Measurements from ENCODE around the gene LRRC53. TPM values are rescaled to one million over a fixed set of nuclear protein-coding genes. Genes with fewer than 3 reads are reported as not detected.

The LRRC53 gene
- total and polyA plus RNA-seq, 2 donors (not counting 1 experiment from before 2014, with no cell fraction given) = not detected

GRCh38 chr1:74504125-74504932, 8.1 kb downstream of the LRRC53 start:
- Histone ChIP-seq H3K4me2 (replicated peaks; ENCODE audit: low read depth, low read length, poor library complexity, severe bottlenecking) (no peak overlapping the region), H3K4me3 (ENCODE audit: control extremely low read depth in 1 of 5, extremely low read depth in 1 of 5, insufficient read depth in 1 of 5, low read depth in 2 of 5, low read length in 4 of 5) (no peak overlapping the region), H3K36me3 (replicated peaks in 1 of 2; ENCODE audit: control extremely low read depth in 1 of 2, control insufficient read depth in 1 of 2, extremely low read depth in 1 of 2, insufficient read depth in 2 of 2, low read length in 1 of 2) (no peaks in the 10 kb centered on the region), H3K79me2 (ENCODE audit: control insufficient read depth, insufficient read depth, low read length) (no peaks in the 10 kb centered on the region), H3K9ac (ENCODE audit: low read length) (no peak overlapping the region), H3K27me3 (replicated peaks in 1 of 4; ENCODE audit: control extremely low read depth in 1 of 4, control insufficient read depth in 3 of 4, insufficient read depth in 4 of 4, low read length in 3 of 4) (no peaks in the 10 kb centered on the region), H4K20me1 (ENCODE audit: control insufficient read depth, insufficient read depth, low read length, poor library complexity, severe bottlenecking) (no peaks in the 10 kb centered on the region), H3K9me3 (ENCODE audit: control extremely low read depth in 1 of 3, control insufficient read depth in 2 of 3, insufficient read depth in 1 of 3, low read length in 2 of 3) (no peaks in the 10 kb centered on the region), H3K27ac (ENCODE audit: low read length in 2 of 2) (no peak overlapping the region), H3K4me1 (ENCODE audit: control insufficient read depth in 2 of 2, insufficient read depth in 2 of 2, low read length in 2 of 2) (no peaks in the 10 kb centered on the region), H2AFZ (ENCODE audit: insufficient read depth, low read depth, low read length, poor library complexity, severe bottlenecking) (no peak overlapping the region)
- POLR2A ChIA-PET = no interaction called here
- CTCF ChIA-PET = interaction anchor here (1.0 to 2.7 kb wide), 3 partner anchors 10 to 186 kb away, joined by 3 to 8 read pairs (median 7); no protein-coding TSS in a partner anchor
- 55% methylated on average over 9 of the region's 15 CpGs for WGBS (ENCODE audit: insufficient coverage)
- intact Hi-C loops (cut with micrococcal nuclease) = no loop called here
- peak; percentile 25 for DNase-seq
- H3K4me3 Mint-ChIP-seq = no peak overlapping the region
- H3K27me3 Mint-ChIP-seq = no peaks in the 10 kb centered on the region
- no peaks in the 10 kb centered on the region for H3K9me3 Mint-ChIP-seq (ENCODE audit: insufficient read depth)
- peaks cover 3% of the 10 kb centered on the region for H3K4me1 Mint-ChIP-seq
- ATAC-seq (ENCODE audit: low read depth) = no peak
- no peak overlapping the region for H3K27ac Mint-ChIP-seq
- TF ChIP-seq EZH2 (IDR thresholded peaks at IDR 0.05; ENCODE audit: borderline replicate concordance, insufficient read depth, low read depth, low read length, poor library complexity, severe bottlenecking) (no peak), CTCF (IDR thresholded peaks at IDR 0.05) (peak; percentile 61)

GRCh38 chr1:74502858-74503257, 9.6 kb downstream of the LRRC53 start:
- H3K9ac ChIP-seq (ENCODE audit: low read length) = no peak overlapping the region
- CTCF ChIA-PET = interaction anchor here (1.0 to 1.7 kb wide), 2 partner anchors 9 to 362 kb away, joined by 3 to 8 read pairs; no protein-coding TSS in a partner anchor

More at GRCh38 chr1:74502858-74503257, 9.6 kb downstream of the LRRC53 start:
- peaks cover 3% of the 10 kb centered on the region for H3K4me1 Mint-ChIP-seq
- Histone ChIP-seq H3K4me3 (ENCODE audit: control extremely low read depth in 1 of 5, extremely low read depth in 1 of 5, insufficient read depth in 1 of 5, low read depth in 2 of 5, low read length in 4 of 5) (no peak overlapping the region), H3K27ac (ENCODE audit: low read length in 2 of 2) (no peak overlapping the region), H3K4me2 (replicated peaks; ENCODE audit: low read depth, low read length, poor library complexity, severe bottlenecking) (no peak overlapping the region), H3K9me3 (ENCODE audit: control extremely low read depth in 1 of 3, control insufficient read depth in 2 of 3, insufficient read depth in 1 of 3, low read length in 2 of 3) (no peaks in the 10 kb centered on the region), H3K36me3 (replicated peaks in 1 of 2; ENCODE audit: control extremely low read depth in 1 of 2, control insufficient read depth in 1 of 2, extremely low read depth in 1 of 2, insufficient read depth in 2 of 2, low read length in 1 of 2) (no peaks in the 10 kb centered on the region), H3K27me3 (replicated peaks in 1 of 4; ENCODE audit: control extremely low read depth in 1 of 4, control insufficient read depth in 3 of 4, insufficient read depth in 4 of 4, low read length in 3 of 4) (no peaks in the 10 kb centered on the region), H3K4me1 (ENCODE audit: control insufficient read depth in 2 of 2, insufficient read depth in 2 of 2, low read length in 2 of 2) (no peaks in the 10 kb centered on the region), H3K79me2 (ENCODE audit: control insufficient read depth, insufficient read depth, low read length) (no peaks in the 10 kb centered on the region), H2AFZ (ENCODE audit: insufficient read depth, low read depth, low read length, poor library complexity, severe bottlenecking) (no peak overlapping the region), H4K20me1 (ENCODE audit: control insufficient read depth, insufficient read depth, low read length, poor library complexity, severe bottlenecking) (no peaks in the 10 kb centered on the region)
- TF ChIP-seq CTCF (IDR thresholded peaks at IDR 0.05) (no peak), EZH2 (IDR thresholded peaks at IDR 0.05; ENCODE audit: borderline replicate concordance, insufficient read depth, low read depth, low read length, poor library complexity, severe bottlenecking) (no peak)
- WGBS (ENCODE audit: insufficient coverage) = 100% methylated on average over 1 of the region's 2 CpGs
- POLR2A ChIA-PET = no interaction called here
- no peaks in the 10 kb centered on the region for H3K27me3 Mint-ChIP-seq
- no peak overlapping the region for H3K4me3 Mint-ChIP-seq
- DNase-seq (no peak), ATAC-seq (ENCODE audit: low read depth) (no peak)
- intact Hi-C loops (cut with micrococcal nuclease) = no loop called here
- H3K27ac Mint-ChIP-seq = no peak overlapping the region
- H3K9me3 Mint-ChIP-seq (ENCODE audit: insufficient read depth) = no peaks in the 10 kb centered on the region
